Measurements from ENCODE around the gene OPHN1.
"Not testable (repeated sequence)": the region's sequence is repeated elsewhere in the genome, so short reads cannot be mapped to it uniquely, and the experiment has no call there.

Gene OPHN1

DNA sequence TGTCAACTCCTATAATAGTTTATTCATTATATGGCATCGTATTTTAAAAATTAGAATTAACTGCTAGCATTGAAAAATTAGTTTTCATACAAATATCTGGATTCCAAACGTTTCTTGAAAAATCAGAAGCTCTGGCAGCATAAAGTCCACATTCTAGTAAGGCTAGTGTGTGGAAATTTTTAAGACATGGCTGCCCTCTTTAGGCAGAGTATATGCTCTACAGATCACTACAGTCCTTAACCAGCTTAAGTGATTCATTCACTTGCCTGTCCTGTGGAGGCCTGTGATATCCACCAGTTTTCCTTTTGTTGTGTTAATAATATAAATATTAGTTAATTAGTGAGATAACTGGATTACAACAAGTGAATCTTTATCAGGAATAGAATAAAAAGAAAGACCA lies 287.2 kb downstream of the OPHN1 start:
- no peak for DNase-seq

DNA sequence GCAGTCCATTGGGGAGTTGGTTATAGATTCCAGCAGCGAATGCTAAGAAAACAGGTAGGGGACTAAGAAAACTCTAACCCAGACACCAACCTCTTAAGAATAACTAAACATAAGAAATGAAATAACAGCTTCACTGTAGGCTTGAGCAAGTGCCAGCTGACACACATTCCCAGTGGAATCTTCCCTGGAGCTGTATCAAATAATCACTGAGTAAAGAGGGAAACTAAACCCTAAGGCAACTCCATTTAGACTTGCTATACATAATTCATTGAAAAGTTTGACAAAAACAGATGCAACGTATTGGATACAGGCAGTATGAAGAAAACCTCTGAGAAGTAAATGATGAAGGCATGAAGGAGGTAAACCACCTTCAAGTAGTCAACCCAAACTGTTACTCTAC lies 293.5 kb downstream of the OPHN1 start:
- no peak for DNase-seq

DNA sequence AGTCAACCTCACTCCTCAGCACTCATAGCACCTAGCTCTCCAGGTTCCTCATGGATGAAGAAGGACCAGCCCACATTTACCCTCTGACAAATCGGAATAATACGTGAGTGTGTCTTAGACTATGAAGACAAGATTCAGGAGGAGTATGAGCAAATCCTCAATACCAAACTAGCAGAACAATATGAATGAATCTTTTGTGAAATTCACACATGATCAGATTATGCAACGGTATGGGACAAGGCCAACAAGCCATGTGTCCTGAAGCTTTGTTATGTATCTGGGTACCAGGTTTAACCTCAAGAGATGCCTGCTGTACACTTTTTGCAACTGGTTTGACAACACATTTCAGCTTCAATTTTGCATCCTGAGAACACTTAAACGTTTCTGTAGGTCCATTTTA lies 300.1 kb downstream of the OPHN1 start:
- no peak for DNase-seq

DNA sequence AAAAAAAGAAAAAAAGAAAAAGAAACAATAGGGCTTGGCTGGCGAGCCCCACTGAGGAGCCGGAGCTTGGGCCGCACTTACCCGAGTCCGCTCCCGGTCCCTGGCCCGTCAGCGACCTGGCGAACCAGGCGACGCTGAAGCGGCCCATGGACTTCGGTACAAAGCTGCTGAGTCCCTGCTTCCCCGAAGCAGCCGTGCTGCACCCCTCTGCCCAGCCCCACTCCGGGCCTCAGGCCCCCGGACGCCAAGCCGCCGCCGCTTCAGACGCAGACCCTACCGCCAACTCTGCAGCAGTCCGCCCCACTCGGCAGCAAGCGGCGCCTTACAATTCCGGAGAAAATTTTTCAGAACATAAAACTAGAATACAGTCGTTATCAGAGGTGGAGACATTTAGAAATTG lies 300.5 kb downstream of the OPHN1 start:
- DNase-seq, result no peak

DNA sequence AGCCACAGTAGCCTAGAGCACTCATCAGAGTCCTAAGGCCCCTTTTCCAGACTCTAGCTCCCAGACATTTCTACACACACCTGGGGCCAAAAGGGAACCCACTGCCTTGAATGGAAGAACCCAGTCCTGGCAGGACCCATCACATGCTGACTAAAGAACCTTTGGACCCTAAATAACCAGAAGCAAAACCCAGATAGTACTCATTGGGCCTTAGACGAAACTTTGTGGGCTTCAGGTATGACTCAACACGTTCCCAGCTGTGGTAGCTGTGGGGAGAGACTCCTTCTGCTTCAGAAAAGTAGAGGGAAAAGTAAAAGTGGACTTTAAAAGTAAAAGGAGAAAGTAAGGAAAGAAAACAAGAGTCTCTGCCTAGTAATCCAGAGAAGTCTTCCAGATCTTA lies 311.5 kb downstream of the OPHN1 start:
- no peak for DNase-seq

DNA sequence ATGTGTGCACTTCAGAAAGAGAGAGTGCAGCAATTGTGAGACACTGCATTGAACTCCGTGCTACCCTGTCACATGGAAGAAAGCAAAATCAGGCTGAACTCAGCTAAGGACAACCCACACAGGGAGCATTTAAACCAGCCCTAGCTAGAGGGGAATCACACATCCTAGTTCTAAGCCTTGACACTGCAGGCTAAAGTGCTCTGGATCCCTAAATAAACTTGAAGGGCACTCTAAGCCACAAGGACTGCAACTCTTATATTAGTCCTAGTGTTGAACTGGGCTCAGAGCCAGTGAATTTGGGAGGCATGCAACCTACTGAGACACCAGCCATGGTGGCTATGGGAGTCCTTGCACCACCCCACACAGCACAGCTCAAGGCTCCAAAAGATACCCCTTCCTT lies 311.9 kb downstream of the OPHN1 start:
- DNase-seq, result no peak

DNA sequence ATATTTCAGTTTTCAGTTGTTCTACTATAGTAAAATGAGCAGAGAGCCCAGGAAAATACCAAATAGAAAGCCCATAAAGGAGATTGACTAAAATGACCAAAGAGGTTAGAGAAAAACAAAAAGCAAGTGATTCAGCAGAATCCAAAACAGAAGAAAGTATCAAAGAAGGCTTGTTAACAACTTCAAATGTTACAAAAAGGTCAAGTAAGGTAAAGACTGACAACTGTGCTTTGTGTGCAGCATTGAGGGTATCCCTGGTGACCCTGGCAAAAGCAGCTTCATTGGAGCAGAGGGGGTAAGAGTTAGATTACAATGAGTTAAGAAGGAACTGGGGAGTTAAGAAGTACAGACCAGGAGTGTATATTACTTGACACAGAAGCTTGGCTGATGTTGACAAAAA lies 317.9 kb downstream of the OPHN1 start:
- no peak for DNase-seq

DNA sequence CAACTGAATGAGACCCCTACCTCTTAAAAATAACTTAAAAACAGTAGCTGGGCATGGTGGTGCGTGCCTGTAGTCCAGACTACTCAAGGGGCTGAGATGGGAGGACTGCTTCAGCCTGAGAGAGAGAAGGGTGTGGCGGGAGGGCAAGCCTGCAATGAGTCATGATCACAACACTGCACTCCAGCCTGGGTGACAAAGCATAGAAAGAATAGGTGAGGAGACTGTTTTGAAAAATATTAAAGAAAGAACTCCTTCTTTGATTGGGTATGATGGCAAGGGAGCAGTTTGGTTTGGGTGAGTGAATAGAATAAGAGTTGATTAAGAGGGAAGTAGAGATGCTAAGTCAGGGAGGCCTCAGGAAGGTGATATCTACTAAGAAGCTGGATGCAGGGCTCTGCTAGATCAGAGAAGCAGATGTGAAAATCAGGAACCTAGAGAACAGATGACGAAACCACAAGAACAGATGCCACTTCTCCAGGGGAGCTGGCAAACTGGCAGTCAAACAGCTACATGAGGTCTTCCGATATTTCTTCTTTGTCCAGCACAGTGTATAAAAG lies 318.6 kb downstream of the OPHN1 start:
- DNase-seq, result no peak

DNA sequence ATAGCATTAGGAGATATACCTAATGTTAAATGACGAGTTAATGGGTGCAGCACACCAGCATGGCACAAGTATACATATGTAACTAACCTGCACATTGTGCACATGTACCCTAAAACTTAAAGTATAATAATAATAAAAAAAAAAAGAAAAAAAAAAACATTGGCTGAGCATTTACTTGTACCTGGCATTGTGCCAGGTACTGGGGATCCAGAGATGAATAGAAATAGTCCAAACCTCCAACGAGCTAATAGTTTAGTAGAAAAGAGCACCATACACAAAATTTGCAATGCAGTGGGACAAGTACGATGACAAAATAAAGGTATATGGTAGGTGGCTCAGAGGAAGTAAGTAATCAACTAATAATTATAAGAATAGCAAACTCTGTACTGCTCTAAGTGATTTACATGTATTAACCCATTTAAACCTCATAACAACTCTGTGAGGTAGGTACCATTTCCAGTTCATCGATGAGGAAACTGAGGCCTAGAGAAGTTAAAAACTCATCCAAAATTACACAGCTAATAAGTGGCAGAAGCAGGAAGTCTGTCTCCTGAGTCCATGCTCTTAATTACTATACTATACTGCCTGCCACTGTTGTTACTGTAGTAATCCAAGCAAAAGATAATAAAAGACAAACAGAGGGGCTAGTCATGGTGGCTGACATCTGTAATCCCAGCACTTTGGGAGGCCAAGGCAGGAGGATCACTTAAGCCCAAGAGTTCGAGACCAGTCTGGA lies 319.3 kb downstream of the OPHN1 start:
- no peak for DNase-seq

DNA sequence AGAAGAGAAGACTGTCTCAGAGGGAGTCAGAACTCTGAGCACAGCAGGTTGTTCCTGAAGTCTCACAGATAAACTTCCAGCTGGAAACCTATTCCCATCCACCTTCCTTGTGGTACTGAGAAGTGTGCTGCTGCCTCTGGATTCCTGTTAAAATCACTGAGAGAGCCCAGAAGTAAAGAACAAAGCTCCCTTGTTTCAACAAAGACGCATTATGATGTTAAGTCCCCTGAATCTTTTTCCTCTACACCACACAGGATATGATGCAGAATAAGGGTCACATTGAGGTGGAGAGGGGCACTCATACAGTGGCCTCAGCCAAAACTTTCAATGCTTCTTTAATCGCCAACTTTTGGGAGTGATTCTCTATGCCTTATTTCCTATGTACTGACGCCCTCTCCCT lies 321.0 kb downstream of the OPHN1 start:
- no peak for DNase-seq

DNA sequence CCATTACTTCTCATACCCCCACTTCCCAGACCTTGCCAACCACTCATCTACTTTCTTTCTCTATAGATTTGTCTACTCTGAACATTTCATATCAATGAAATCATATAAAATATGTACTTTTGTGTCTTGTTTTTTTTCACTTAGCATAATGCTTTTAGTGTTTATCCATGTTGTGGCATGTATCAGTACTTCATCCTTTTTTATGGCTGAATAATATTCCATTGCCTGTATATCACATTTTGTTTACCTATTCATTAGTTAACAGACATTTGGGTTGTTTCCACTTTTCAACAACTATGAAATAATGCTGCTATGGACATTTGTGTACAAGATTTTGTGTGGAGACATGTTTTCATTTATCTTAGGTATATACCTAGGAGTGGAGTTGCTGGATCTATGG lies 324.1 kb downstream of the OPHN1 start:
- DNase-seq, result no peak

DNA sequence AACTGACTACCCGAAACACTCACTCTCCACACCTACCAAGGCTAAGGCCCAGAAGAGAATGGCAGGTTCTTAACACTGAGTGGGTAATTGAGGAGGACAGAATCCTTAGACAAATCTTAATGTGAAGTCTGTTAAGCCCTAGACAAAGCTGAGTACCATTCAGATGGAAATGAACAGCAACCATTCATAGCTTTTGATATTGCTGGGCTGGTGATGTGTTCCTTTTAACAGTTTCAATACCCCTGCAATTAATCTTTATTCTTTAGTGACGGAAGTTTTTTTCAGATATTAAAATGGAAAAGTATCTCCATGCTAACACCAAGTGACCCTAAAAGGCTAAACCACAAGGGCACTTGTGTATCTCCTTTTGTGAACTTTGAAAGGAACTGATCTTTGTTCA lies 334.9 kb downstream of the OPHN1 start:
- DNase-seq, result no peak

DNA sequence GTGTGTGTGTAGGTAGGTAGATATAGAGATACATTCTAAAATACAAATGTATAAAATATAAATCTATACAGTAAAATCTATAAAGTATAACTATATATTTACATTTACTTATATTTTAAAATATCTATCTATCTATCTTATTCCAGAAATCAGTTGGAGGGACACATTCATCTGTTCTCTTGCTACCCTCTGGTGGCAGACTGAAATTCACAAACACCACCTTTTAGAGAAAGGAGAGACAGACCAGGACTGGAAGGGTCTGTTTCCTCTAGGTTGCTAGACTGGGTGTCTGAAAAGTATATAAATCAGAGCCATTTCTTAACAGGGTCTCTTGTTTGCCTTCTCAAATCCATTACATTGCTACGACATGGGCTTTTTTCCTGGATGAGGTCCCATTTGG lies 343.0 kb downstream of the OPHN1 start:
- DNase-seq, result no peak

DNA sequence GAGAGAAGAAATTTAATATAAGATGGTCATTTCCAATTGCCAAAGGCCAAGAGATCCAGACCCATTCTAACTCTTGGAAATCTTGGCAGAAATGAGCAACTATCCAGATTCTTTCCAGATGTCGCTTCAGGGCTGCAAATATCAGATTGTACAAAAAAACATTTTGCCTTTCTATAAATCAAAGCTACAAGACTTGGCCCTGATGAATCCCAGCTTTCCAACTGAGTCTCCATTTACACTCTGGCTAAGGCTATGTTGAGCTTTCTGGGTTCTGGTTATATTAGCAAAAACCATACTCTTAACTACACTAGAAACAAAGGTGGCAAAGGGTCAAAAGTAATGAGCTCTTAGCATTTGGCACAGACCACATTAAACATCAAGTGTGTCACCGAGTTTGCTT lies 345.8 kb downstream of the OPHN1 start:
- no peak for DNase-seq

DNA sequence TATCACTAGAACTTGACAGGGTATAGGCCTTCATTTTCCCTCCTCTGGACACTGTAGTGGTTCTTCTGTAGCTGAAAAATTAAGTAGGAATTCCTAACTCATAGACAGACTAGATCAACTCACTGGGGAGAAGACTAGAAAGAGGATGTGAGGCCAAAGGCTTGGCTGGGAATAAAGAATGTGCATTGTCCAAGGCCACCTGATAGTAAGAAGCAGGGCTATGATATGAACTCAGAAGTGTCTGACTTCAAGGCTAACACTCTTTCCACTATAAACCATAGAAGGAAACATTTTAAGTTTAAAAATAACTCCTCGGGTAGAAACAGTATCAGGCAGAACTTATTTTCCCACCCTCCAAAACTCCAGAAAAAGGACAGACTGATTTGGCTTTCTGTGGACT lies 346.6 kb downstream of the OPHN1 start:
- DNase-seq, result no peak

DNA sequence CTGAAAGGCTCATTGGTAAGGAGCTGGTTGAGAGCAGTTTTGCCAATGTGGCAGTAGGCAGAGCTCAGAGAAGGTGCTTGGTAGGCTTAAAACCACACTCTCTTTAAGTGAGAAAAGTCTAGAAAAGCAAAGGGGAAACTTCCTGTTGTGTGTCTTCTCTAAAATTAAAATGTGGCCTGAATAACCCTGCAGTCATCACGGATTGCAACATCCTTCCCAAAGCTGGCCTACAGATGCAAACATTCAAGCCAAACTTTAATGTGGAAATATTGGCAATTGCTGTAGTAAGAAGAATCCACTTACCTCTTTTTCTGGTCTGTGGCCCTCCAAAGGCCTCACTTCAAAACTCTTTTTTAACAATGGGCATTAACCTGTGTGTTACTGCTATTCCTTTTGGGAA lies 348.5 kb downstream of the OPHN1 start:
- no peak for DNase-seq

DNA sequence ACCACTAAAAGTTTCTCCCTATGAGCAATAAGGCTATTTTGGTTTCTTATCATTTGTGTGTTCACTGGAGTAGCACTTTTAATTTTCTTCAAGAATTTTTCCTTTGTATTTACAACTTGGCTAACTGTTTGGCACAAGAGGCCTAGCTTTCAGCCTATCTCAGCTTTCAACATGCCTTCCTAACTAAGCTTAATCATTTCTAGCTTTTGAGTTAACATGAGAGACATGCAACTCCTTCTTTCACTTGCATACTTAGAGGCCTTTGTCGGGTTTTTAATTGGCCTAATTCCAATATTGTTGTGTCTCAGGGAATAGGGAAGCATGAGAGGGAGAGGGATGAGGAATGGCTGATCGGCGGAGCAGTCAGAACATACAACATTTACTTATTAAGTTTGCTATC lies 349.8 kb downstream of the OPHN1 start:
- no peak for DNase-seq

DNA sequence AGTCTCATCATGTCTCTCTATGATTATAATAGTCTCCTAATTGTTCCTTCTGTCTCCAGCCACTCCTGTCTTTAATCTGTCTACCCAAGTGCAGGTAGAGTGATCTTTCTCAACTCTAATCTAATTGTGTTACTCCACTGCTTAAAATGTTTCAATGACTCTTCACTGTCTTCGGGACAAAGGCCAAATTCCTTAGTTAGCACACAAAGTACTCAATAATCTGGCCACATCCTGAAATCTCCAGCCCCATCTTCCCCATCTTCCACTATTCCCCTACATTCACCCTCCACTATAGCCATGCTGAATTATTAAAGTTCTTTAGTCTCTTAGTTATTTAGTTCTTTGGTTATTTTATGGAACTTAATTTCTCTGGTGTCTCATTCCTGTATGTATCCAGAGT lies 353.3 kb downstream of the OPHN1 start:
- DNase-seq, result no peak

DNA sequence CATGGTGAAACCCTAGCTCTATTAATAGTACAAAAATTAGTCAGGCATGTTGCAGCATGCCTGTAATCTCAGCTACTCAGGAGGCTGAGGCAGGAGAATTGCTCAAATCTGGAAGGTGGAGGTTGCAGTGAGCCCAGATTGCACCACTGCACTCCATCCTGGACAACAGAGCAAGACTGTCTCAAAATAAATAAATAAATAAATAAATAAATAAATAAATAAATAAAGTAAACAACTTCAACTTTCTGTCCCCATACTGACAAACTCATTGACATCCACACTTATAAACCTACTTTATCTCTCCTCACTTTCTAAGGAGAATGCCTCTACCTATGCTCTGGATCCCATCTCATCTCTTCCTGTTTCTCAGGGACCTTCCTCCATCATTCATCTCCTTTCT lies 354.5 kb downstream of the OPHN1 start:
- DNase-seq, result not testable (repeated sequence)

DNA sequence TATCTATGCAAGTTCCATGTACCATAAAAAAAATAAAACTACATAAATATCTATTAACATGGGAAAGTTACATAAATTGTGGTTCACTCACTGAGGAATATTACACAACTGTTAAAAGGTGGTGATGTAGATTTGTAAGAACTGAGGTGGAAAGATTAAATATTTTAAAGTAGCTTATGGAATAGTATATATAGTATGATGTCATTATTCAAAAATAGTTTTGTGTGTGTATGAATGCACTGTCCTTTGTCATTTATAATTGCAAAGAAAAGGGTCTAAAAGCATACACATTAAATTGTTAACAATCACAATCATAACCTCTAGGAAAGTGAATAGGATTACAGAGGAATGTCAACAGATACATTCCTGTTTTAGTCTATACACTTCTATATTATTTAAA lies 355.9 kb downstream of the OPHN1 start:
- no peak for DNase-seq

DNA sequence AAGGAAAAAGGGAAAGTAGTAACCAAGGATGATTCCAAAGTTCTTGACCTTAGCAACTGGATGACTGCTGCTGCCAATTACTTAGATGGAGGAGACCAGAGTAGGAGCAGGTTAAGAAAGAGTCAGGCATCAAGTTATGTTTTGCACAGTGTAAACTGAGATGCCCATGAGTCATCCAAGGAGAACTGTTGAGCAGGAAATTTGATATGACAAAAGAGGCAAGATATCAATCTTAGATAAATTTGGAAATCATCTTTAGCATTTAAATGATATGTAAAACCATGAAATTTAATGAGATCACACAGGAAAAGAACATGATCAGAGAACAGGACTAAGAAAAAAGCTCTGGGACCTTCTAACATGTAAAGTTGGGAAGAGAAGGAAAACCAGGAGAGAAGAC lies 361.3 kb downstream of the OPHN1 start:
- no peak for DNase-seq

DNA sequence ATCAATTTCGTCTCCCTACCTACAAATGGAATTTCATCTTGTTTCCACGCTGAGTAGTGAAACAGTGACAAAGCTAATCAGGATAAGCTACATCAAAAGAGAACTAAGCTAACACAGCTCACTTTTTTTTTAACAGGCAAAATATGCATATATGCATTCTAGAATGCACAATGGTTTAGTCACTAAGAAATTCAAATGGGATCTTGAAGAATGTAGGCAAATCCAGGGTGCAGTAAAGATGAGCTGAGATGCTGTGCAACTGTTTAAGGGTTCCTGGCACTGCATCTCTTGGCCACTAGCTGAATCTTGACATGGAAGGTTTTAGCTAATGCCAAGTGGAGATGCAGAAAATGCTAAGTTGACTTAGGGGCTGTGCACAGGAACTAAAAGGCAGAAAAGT lies 363.2 kb downstream of the OPHN1 start:
- DNase-seq, result not testable (repeated sequence)

DNA sequence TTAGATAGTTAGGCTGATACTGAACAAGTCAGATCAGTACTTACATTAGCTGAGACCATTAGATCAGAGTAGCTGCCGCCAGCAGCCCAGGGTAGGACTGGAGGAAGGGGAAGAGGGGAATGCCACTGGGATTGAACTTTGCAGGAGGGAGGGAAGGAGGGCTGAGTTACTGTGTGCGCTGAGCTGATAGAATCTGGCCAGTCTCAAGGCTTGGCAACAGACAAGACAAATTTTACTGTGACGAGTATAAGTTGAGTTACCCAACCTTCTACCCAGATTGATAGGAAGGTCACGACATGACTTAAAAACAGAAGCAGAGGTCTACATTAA lies 372.1 kb downstream of the OPHN1 start:
- DNase-seq, result no peak

DNA sequence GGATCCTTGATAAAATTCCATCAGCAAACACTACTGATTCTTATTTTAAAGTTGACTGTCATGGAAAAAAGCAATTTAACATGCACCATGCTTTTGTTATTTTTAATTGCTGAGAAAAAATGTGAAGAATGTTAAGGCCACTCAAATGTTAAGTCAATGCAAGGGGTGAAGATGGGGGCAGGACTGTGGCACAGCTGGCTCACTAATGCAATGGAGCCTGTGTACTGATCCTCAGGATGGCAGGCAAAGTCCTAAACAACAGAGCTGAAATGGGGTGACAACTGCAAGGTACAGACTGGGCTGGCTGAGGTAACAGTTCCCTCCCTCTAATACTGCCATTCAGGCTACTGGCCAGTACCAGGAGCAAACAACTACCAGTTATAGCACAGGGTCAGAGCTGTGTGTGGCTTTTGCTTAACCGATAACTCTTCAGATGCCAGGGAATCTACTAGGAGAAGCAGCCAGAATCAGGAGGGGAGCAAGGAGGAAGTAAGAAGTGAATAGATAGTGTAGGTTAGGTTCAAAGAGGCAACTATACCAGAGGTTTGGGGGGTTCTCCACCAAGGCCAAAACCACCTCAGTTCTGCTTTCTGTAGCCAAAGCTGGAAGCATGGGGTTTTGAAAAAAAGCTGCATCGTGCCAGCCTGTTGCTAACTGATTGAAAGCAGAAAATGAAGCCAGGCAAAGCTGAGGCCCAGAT lies 372.6 kb downstream of the OPHN1 start:
- no peak for DNase-seq

DNA sequence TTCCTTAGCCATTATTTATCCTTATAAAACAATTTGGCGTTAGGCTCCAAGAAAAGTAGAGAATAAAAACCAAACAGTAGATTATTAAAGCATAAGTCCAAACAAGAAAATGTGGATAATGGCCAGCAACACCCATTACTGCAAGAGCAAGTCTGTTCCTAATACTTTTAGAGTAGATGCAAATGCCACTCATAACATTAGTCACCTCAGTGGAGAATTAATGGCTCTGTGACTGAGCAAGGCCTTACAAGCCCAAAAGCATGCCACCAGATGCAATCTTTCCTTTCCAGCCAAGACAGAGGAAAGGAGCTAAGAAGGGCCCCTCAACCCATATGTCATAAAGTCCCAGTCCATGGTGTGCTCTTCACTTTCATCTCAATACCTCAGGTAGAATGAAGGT lies 373.8 kb downstream of the OPHN1 start:
- DNase-seq, result no peak

Measured in stimulated activated CD4-positive, alpha-beta T cell treated with anti-CD3 and anti-CD28 coated beads, Interleukin-2, amount 100 ng/mL, for 24 hours (primary cell).